ENCODE results near the gene ANKFY1.
A peak's percentile ranks its signal among the peaks of the same experiment; 100 is the strongest.

Gene ANKFY1

GRCh38 chr17:4304417-4305027 lies 40.7 kb upstream of the ANKFY1 start:
- DNase-seq (ENCODE audit: low read depth) = no peak

DNA sequence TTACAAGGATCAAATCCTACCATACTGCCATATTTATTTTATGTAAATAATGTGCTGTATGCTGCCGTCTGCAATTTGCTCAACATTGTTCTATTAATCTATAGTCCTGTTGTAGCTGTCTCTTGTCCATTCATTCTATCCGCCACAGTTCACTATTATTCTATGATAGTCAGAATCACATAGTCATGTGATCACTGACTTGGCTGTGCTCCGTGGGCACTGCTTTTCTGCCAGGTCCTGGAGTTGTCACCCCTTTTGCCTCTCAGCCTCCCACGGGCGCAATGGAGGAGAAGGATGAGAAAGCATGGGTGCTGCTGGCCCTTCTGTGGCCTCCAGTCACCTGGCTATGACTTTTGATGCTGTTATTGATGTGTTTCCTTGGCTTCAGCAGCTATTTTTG lies 37.3 kb upstream of the ANKFY1 start:
- no peak overlapping the region for H3K4me3 ChIP-seq (ENCODE audit: low read depth, low read length)
- TF ChIP-seq, protein P1, sequence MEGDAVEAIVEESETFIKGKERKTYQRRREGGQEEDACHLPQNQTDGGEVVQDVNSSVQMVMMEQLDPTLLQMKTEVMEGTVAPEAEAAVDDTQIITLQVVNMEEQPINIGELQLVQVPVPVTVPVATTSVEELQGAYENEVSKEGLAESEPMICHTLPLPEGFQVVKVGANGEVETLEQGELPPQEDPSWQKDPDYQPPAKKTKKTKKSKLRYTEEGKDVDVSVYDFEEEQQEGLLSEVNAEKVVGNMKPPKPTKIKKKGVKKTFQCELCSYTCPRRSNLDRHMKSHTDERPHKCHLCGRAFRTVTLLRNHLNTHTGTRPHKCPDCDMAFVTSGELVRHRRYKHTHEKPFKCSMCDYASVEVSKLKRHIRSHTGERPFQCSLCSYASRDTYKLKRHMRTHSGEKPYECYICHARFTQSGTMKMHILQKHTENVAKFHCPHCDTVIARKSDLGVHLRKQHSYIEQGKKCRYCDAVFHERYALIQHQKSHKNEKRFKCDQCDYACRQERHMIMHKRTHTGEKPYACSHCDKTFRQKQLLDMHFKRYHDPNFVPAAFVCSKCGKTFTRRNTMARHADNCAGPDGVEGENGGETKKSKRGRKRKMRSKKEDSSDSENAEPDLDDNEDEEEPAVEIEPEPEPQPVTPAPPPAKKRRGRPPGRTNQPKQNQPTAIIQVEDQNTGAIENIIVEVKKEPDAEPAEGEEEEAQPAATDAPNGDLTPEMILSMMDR (IDR thresholded peaks at IDR 0.05; ENCODE audit: control insufficient read depth, extremely low read depth, insufficient read depth) = no peak
- no peak for DNase-seq (ENCODE audit: low read depth)

More at GRCh38 chr17:4304417-4305027, 40.7 kb upstream of the ANKFY1 start:
- TF ChIP-seq, protein P1 (IDR thresholded peaks at IDR 0.05; ENCODE audit: control insufficient read depth, extremely low read depth, insufficient read depth) = peak; percentile 63
- no peak overlapping the region for H3K4me3 ChIP-seq (ENCODE audit: low read depth, low read length)

DNA sequence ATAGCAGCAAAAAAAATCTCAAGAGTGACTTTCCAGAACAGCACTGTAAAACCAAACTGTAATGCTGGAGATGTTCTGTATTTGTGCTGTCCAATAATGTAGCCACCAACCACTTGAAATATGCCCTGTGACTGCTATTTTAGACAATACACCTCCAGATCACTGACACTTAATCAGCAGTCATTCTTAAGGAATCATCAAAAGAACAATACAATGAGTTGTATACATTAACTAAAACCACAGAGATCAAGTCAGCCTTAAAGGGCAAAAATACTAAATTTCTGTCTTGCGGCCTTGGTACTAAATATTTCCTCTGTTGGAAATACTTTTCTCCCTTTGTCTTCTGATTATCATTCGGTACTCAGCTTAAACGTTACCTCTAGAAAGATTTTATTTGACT lies 33.6 kb upstream of the ANKFY1 start:
- TF ChIP-seq, protein P1 (IDR thresholded peaks at IDR 0.05; ENCODE audit: control insufficient read depth, extremely low read depth, insufficient read depth) = no peak
- no peak overlapping the region for H3K4me3 ChIP-seq (ENCODE audit: low read depth, low read length)
- no peak for DNase-seq (ENCODE audit: low read depth)

DNA sequence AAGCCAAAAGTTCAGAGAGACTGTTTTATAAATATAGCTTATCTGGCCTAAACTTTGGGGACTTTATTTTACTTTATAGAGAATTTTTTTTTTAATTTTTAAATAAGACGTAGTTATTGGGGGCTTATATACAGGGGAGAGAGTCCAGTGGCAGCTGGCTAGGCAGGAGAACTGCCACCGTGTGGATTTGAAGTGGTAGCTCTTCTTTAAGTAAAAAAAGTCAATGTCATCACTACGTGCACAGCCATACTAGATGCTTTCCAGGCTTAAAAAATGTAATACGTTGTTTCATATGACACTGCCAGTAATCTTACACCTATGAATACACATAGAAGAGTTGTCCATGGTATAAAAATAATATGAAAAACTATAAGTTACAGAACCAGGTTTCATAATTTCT lies 31.9 kb upstream of the ANKFY1 start:
- TF ChIP-seq, protein P1 (IDR thresholded peaks at IDR 0.05; ENCODE audit: control insufficient read depth, extremely low read depth, insufficient read depth) = no peak
- no peak for DNase-seq (ENCODE audit: low read depth)
- no peak overlapping the region for H3K4me3 ChIP-seq (ENCODE audit: low read depth, low read length)

GRCh38 chr17:4293572-4293971 lies 29.8 kb upstream of the ANKFY1 start:
- no peak overlapping the region for H3K4me3 ChIP-seq (ENCODE audit: low read depth, low read length)
- DNase-seq (ENCODE audit: low read depth) = no peak
- TF ChIP-seq, protein P1 (IDR thresholded peaks at IDR 0.05; ENCODE audit: control insufficient read depth, extremely low read depth, insufficient read depth) = no peak

- no peak for DNase-seq (ENCODE audit: low read depth)
- no peak overlapping the region for H3K4me3 ChIP-seq (ENCODE audit: low read depth, low read length)
- TF ChIP-seq, protein P1 (IDR thresholded peaks at IDR 0.05; ENCODE audit: control insufficient read depth, extremely low read depth, insufficient read depth) = no peak
Observed at GRCh38 chr17:4287710-4288109, 23.9 kb upstream of the ANKFY1 start.

- TF ChIP-seq, protein P1 (IDR thresholded peaks at IDR 0.05; ENCODE audit: control insufficient read depth, extremely low read depth, insufficient read depth) = no peak
- H3K4me3 ChIP-seq (ENCODE audit: low read depth, low read length) = no peak overlapping the region
- DNase-seq (ENCODE audit: low read depth) = no peak
Observed at GRCh38 chr17:4276514-4276913, 12.7 kb upstream of the ANKFY1 start.
